ENCODE results near the gene OR7C1.
"Not testable (repeated sequence)": the region's sequence is repeated elsewhere in the genome, so short reads cannot be mapped to it uniquely, and the experiment has no call there.

GRCh38 chr19:14783410-14783998 is 51.5 kb downstream of the OR7C1 start:
- TF ChIP-seq CTCF, POLR2A (IDR thresholded peaks at IDR 0.05): not testable (repeated sequence)
